H1 (cell line): ENCODE results near the gene ZNF799. TPM values are rescaled to one million over a fixed set of nuclear protein-coding genes. Genes with fewer than 3 reads are reported as not detected.

Source experiments
- CTCF ChIA-PET: fragments of 300-600 bp; sonication (Branson Sonifier 250); formaldehyde crosslinking; loops from one replicate; lab custom pipeline; 2021; ENCODE audit not compliant: partially characterized antibody; lab: Charles Lee
- POLR2A ChIA-PET: fragments of 300-600 bp; sonication (Branson Sonifier 250); formaldehyde crosslinking; loops from one replicate; lab custom pipeline; 2021; ENCODE audit warnings: inconsistent platforms; ENCODE audit not compliant: partially characterized antibody; lab: Charles Lee
- DNase-seq, 2 experiments: peaks; one replicate each; pipeline versions ENCODE4 v3.0.0 to v3.0.0-alpha.2; 2010 to 2022; ENCODE audit warnings: low spot score in 2 of 2, low read depth in 1 of 2, mixed read lengths in 1 of 2
- FAIRE-seq: peaks from 2 replicates; lab custom pipeline; 2011; peaks lifted over from hg19 to GRCh38; lab: Jason Lieb, UNC
- H2AFZ ChIP-seq: 2 replicates; pipeline ENCODE4 v1.8.1; 2012; ENCODE audit warnings: low read length, inconsistent platforms
- H2AK5ac ChIP-seq: 2 replicates; pipeline ENCODE4 v1.6.1; 2013; ENCODE audit warnings: low read depth, low read length
- H2BK120ac ChIP-seq: replicated peaks from 2 replicates; pipeline ENCODE3; 2013; ENCODE audit warnings: low read depth, low read length, inconsistent platforms
- H2BK12ac ChIP-seq: 2 replicates; pipeline ENCODE4 v1.6.1; 2013; ENCODE audit warnings: low read depth, low read length
- H2BK15ac ChIP-seq: 2 replicates; pipeline ENCODE4 v1.6.1; 2013; ENCODE audit warnings: low read length
- H2BK20ac ChIP-seq: 2 replicates; pipeline ENCODE4 v1.6.1; 2013; ENCODE audit warnings: low read length
- H2BK5ac ChIP-seq: 2 replicates; pipeline ENCODE4 v1.6.1; 2013; ENCODE audit warnings: low read depth, low read length
- H3K14ac ChIP-seq: 2 replicates; pipeline ENCODE4 v1.6.1; 2013; ENCODE audit warnings: inconsistent platforms; ENCODE audit not compliant: insufficient read length
- H3K18ac ChIP-seq: 2 replicates; pipeline ENCODE4 v1.6.1; 2013; ENCODE audit warnings: low read length; ENCODE audit errors: extremely low read depth
- H3K23ac ChIP-seq: 2 replicates; pipeline ENCODE4 v1.6.1; 2013; ENCODE audit warnings: inconsistent platforms; ENCODE audit not compliant: insufficient read length
- H3K23me2 ChIP-seq: 2 replicates; pipeline ENCODE4 v1.6.1; 2013; ENCODE audit warnings: low read depth, low read length
- H3K27ac ChIP-seq: 2 replicates; pipeline ENCODE4 v1.6.1; 2011; ENCODE audit warnings: low read depth, low read length, inconsistent platforms
- H3K27me3 ChIP-seq, 4 experiments: replicated peaks in 1 of 4; 1 replicate in 1 of 4; 2 replicates in 3 of 4; pipeline versions ENCODE4 v1.6.1 to v1.8.1; 2011 to 2013; ENCODE audit warnings: low read length in 3 of 4, mild to moderate bottlenecking in 3 of 4, inconsistent platforms in 2 of 4, mixed read lengths in 2 of 4, moderate library complexity in 1 of 4; ENCODE audit not compliant: control insufficient read depth in 3 of 4, insufficient read depth in 3 of 4; ENCODE audit errors: extremely low read depth in 1 of 4
- H3K36me3 ChIP-seq, 4 experiments: 2 replicates each; pipeline versions ENCODE4 v1.6.1 to v1.8.1; 2011 to 2013; ENCODE audit warnings: mild to moderate bottlenecking in 4 of 4, low read length in 3 of 4, moderate library complexity in 2 of 4, control low read depth in 1 of 4, inconsistent platforms in 1 of 4; ENCODE audit not compliant: insufficient read depth in 4 of 4, control insufficient read depth in 2 of 4
- H3K4ac ChIP-seq: replicated peaks from 2 replicates; pipeline ENCODE3; 2013; ENCODE audit warnings: low read length, low read depth, mixed read lengths, inconsistent platforms; ENCODE audit not compliant: insufficient read length
- H3K4me1 ChIP-seq, 4 experiments: replicated peaks in 1 of 4; 1 replicate in 1 of 4; 2 replicates in 3 of 4; pipeline versions ENCODE4 v1.6.1 to v1.8.1; 2011 to 2013; ENCODE audit warnings: low read length in 3 of 4, inconsistent platforms in 2 of 4, mixed read lengths in 1 of 4; ENCODE audit not compliant: insufficient read depth in 4 of 4, control insufficient read depth in 3 of 4
- H3K4me2 ChIP-seq, 2 experiments: 2 replicates each; pipeline versions ENCODE4 v1.6.1 to v1.8.1; 2011 to 2013; ENCODE audit warnings: low read depth in 2 of 2, low read length in 2 of 2, control low read depth in 1 of 2, inconsistent platforms in 1 of 2, mild to moderate bottlenecking in 1 of 2; ENCODE audit not compliant: insufficient read depth in 1 of 2
- H3K4me3 ChIP-seq, 4 experiments: fragments of 200-600, 300-600 bp in 1 of 4; sonication (generic), shearing (Covaris generic), sonication (Bioruptor Twin) in 1 of 4; 2 replicates each; pipeline versions ENCODE4 v1.5.1 to v1.8.1; 2011 to 2016; ENCODE audit warnings: low read length in 4 of 4, low read depth in 3 of 4, control low read depth in 2 of 4, inconsistent platforms in 2 of 4, mild to moderate bottlenecking in 2 of 4, mixed read lengths in 1 of 4, moderate library complexity in 1 of 4; ENCODE audit not compliant: insufficient read depth in 2 of 4; ENCODE audit errors: extremely low read depth in 1 of 4
- H3K56ac ChIP-seq: replicated peaks from 2 replicates; pipeline ENCODE3; 2013; ENCODE audit warnings: low read depth, mild to moderate bottlenecking, mixed read lengths, low read length, inconsistent platforms; ENCODE audit not compliant: insufficient read length
- H3K79me1 ChIP-seq: 2 replicates; pipeline ENCODE4 v1.6.1; 2013; ENCODE audit warnings: low read depth, low read length, control low read depth
- H3K79me2 ChIP-seq, 2 experiments: 2 replicates each; pipeline versions ENCODE4 v1.6.1 to v1.8.1; 2012 to 2013; ENCODE audit warnings: low read length in 2 of 2, mild to moderate bottlenecking in 2 of 2, inconsistent platforms in 1 of 2; ENCODE audit not compliant: insufficient read depth in 2 of 2, control insufficient read depth in 1 of 2
- H3K9ac ChIP-seq, 4 experiments: replicated peaks in 1 of 4; 1 replicate in 1 of 4; 2 replicates in 3 of 4; pipeline versions ENCODE4 v1.6.1 to v1.8.1; 2011 to 2013; ENCODE audit warnings: low read depth in 3 of 4, low read length in 3 of 4, control low read depth in 2 of 4, mild to moderate bottlenecking in 2 of 4, moderate library complexity in 2 of 4, inconsistent platforms in 1 of 4; ENCODE audit errors: extremely low read depth in 1 of 4
- H3K9me3 ChIP-seq, 2 experiments: 2 replicates each; pipeline versions ENCODE4 v1.6.1 to v1.8.1; 2012 to 2013; ENCODE audit warnings: mild to moderate bottlenecking in 2 of 2, moderate library complexity in 2 of 2, control low read depth in 1 of 2, inconsistent platforms in 1 of 2, low read depth in 1 of 2, low read length in 1 of 2, mixed read lengths in 1 of 2; ENCODE audit not compliant: insufficient read depth in 2 of 2
- H4K20me1 ChIP-seq, 2 experiments: replicated peaks in 1 of 2; 2 replicates each; pipeline versions ENCODE3 to v1.8.1; 2011 to 2013; ENCODE audit warnings: inconsistent platforms in 2 of 2, low read length in 2 of 2, mild to moderate bottlenecking in 1 of 2; ENCODE audit not compliant: insufficient read depth in 2 of 2, control insufficient read depth in 1 of 2
- H4K5ac ChIP-seq: 2 replicates; pipeline ENCODE4 v1.6.1; 2013; ENCODE audit warnings: low read length, low read depth, mixed read lengths, inconsistent platforms; ENCODE audit not compliant: insufficient read length
- H4K8ac ChIP-seq: 2 replicates; pipeline ENCODE4 v1.8.0; 2013; ENCODE audit warnings: mild to moderate bottlenecking, moderate library complexity, low read length, inconsistent platforms; ENCODE audit not compliant: insufficient read depth; ENCODE audit errors: extremely low read depth
- H4K91ac ChIP-seq: replicated peaks from 2 replicates; pipeline ENCODE3; 2013; ENCODE audit warnings: low read length, mixed read lengths, inconsistent platforms; ENCODE audit not compliant: insufficient read length
- BCL11A ChIP-seq, 2 experiments: IDR thresholded peaks; one replicate each; pipeline ENCODE4 v1.6.1; 2011; ENCODE audit warnings: low read depth in 2 of 2, low read length in 2 of 2, mild to moderate bottlenecking in 2 of 2
- CBX8 ChIP-seq: fragments of 300-800, 300-1000 bp; sonication (generic); IDR thresholded peaks from 2 replicates; pipeline ENCODE4 v1.7.1; 2016; ENCODE audit warnings: low read depth, low read length, borderline replicate concordance
- HDAC6 ChIP-seq: IDR thresholded peaks from one replicate; pipeline ENCODE4 v1.7.1; 2012; ENCODE audit warnings: low read depth, mild to moderate bottlenecking, inconsistent platforms, low read length, moderate library complexity
- PHF8 ChIP-seq: fragments of 200-600 bp; sonication (generic); conservative IDR thresholded peaks from 2 replicates; pipeline ENCODE4 v1.7.1; 2012; ENCODE audit warnings: low read depth, mild to moderate bottlenecking, inconsistent platforms, low read length, moderate library complexity
- POU5F1 ChIP-seq: IDR thresholded peaks from 2 replicates; pipeline ENCODE4 v1.6.1; 2011; ENCODE audit warnings: low read depth, mild to moderate bottlenecking, low read length, moderate library complexity
- RAD21 ChIP-seq, 2 experiments: IDR thresholded peaks in 1 of 2; conservative IDR thresholded peaks in 1 of 2; 2 replicates each; pipeline ENCODE4 v1.6.1; 2011; ENCODE audit warnings: low read depth in 2 of 2, low read length in 2 of 2, improper control_type of control experiment in 1 of 2, inconsistent platforms in 1 of 2, mild to moderate bottlenecking in 1 of 2, moderate library complexity in 1 of 2
- RNF2 ChIP-seq: fragments of 200-900, 300-1000 bp; sonication (generic); IDR thresholded peaks from 2 replicates; pipeline ENCODE4 v1.7.1; 2016; ENCODE audit warnings: borderline replicate concordance, low read depth, mild to moderate bottlenecking, antibody characterized with exemption, low read length; ENCODE audit not compliant: poor library complexity, severe bottlenecking; ENCODE audit errors: missing control alignments
- SAP30 ChIP-seq: fragments of 300-600 bp; sonication (generic); IDR thresholded peaks from 2 replicates; pipeline ENCODE4 v1.7.1; 2012; ENCODE audit warnings: low read length, moderate library complexity, mild to moderate bottlenecking, inconsistent platforms; ENCODE audit not compliant: insufficient read depth, insufficient replicate concordance
- SIN3A ChIP-seq, 2 experiments: IDR thresholded peaks in 1 of 2; conservative IDR thresholded peaks in 1 of 2; 2 replicates each; pipeline ENCODE4 v1.6.1; 2011 to 2012; ENCODE audit warnings: low read length in 2 of 2, improper control_type of control experiment in 1 of 2, low read depth in 1 of 2, mild to moderate bottlenecking in 1 of 2
- TBP ChIP-seq: IDR thresholded peaks from 2 replicates; pipeline ENCODE4 v1.6.1; 2011; ENCODE audit warnings: low read depth, low read length, improper control_type of control experiment
- TCF12 ChIP-seq: IDR thresholded peaks from 2 replicates; pipeline ENCODE4 v1.6.1; 2011; ENCODE audit warnings: low read depth, mild to moderate bottlenecking, low read length
- WGBS, 2 experiments: shearing (Covaris generic) in 1 of 2; methylation state at CpG; one replicate each; pipeline versions ENCODE4 v1.1.6 to v1.1.7; 2013 to 2015; ENCODE audit warnings: low lambda C conversion rate in 2 of 2, mixed read lengths in 2 of 2, inconsistent platforms in 1 of 2, low coverage in 1 of 2, missing lambda C conversion rate in 1 of 2; ENCODE audit not compliant: insufficient replicate concordance in 2 of 2, insufficient coverage in 1 of 2, insufficient read length in 1 of 2; ENCODE audit errors: extremely low coverage in 1 of 2, missing lambda C conversion rate in 1 of 2; 5-methylcytosine and 5-hydroxymethylcytosine counted together
- polyA plus RNA-seq, 7 experiments: library from polyadenylated mRNA; depleted of rRNA in 3 of 7; stranded (reverse) in 5 of 7; unstranded in 2 of 7; fragments of >200 nt in 5 of 7; fragments of 200-250 nt in 2 of 7; gene quantifications; 1 replicate in 5 of 7; 2 replicates in 1 of 7; 4 replicates in 1 of 7; pipeline versions ENCODE4 v1.2.1 to v1.2.3, GENCODE V29; 2011 to 2013; ENCODE audit warnings: missing spikeins in 2 of 7, mixed read lengths in 2 of 7
- total RNA-seq: library from RNA; stranded (reverse); fragmentation: NEBNext Ultra II Directional; extraction: Animal tissue kit (Norgen Biotek cat#: 25700); gene quantifications from 2 replicates; pipeline ENCODE4 v1.2.1, GENCODE V29; 2021
- TF ChIP-seq, protein P1 (sequence below): IDR thresholded peaks from 2 replicates; pipeline ENCODE4 v1.6.1; 2011; ENCODE audit warnings: low read length, improper control_type of control experiment

The ZNF799 gene
- total and polyA plus RNA-seq, 2 of the 8 experiments (the other 6 are each of a cell fraction or from before 2014, with no cell fraction given), result 1.00 to 4.2 TPM

DNA sequence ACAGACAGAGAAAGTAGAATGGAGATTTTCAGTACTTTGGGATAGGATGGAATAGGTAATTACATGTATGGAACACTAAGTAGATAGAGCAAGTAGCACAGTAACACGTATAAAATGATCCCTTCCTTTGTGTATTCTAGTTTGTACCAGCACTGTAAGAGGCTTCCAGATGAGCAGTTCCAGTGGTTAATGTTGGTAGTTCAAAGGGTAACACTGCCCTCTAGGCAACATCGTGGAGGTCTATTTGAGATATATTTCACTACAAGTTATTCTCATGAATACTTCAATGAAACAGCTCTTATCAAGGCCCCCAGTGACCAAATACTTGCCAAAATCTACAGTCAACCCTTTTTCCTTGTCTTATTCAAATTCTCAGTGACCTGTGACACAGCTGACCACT is 54.2 kb downstream of the ZNF799 start:
- no peak overlapping the region for H3K9ac ChIP-seq
- H3K23ac ChIP-seq, result no peak overlapping the region
- no peak overlapping the region for H2AFZ ChIP-seq
- FAIRE-seq (no peak), DNase-seq (no peak)
- no peak overlapping the region for H4K91ac ChIP-seq
- no peak overlapping the region for H3K56ac ChIP-seq
- H2BK120ac ChIP-seq, result no peak overlapping the region
- no peak overlapping the region for H4K8ac ChIP-seq
- peaks cover 0 to 28% (median 3%) of the 10 kb centered on the region in 4 experiments; a peak in 4 of 8 replicates for H3K36me3 ChIP-seq
- H3K79me2 ChIP-seq, result no peaks in the 10 kb centered on the region
- H3K9me3 ChIP-seq, result peaks cover 48 to 53% of the 10 kb centered on the region in 2 experiments
- no peak overlapping the region for H3K27ac ChIP-seq
- H3K27me3 ChIP-seq, result no peaks in the 10 kb centered on the region
- H3K79me1 ChIP-seq, result no peaks in the 10 kb centered on the region
- no peak overlapping the region for H3K4me3 ChIP-seq
- H2BK5ac ChIP-seq, result no peak overlapping the region
- no peaks in the 10 kb centered on the region for H3K23me2 ChIP-seq
- no peak overlapping the region for H3K4ac ChIP-seq
- ChIA-PET POLR2A (no interaction called here), CTCF (no interaction called here)
- 71% methylated on average over 2 of the region's 2 CpGs; no CpG with 5 or more reads in 1 of the 2 experiments for WGBS, 2 experiments
- H4K20me1 ChIP-seq, result no peaks in the 10 kb centered on the region
- H4K5ac ChIP-seq, result no peak overlapping the region
- H3K18ac ChIP-seq, result no peak overlapping the region
- H2AK5ac ChIP-seq, result no peak overlapping the region
- no peak overlapping the region for H3K14ac ChIP-seq
- no peak overlapping the region for H2BK12ac ChIP-seq
- H2BK15ac ChIP-seq, result no peak overlapping the region
- no peaks in the 10 kb centered on the region for H3K4me1 ChIP-seq
- H2BK20ac ChIP-seq, result no peak overlapping the region
- H3K4me2 ChIP-seq, result no peak overlapping the region
- no peak for TF ChIP-seq SAP30
- no peak for TF ChIP-seq TCF12
- no peak for TF ChIP-seq TBP
- no peak for TF ChIP-seq BCL11A (IDR thresholded peaks at IDR 0.05; ENCODE audit: low read depth in 2 of 2, low read length in 2 of 2)
- no peak for TF ChIP-seq POU5F1
- no peak for TF ChIP-seq PHF8
- no peak for TF ChIP-seq SIN3A (conservative IDR thresholded peaks at IDR 0.05 in 1 of 2, IDR thresholded peaks at IDR 0.05 in 1 of 2; ENCODE audit: low read depth in 1 of 2, low read length in 2 of 2)
- peak; percentile 16 to 34; a peak in 3 of 4 replicates for TF ChIP-seq RAD21 (IDR thresholded peaks at IDR 0.05 in 1 of 2, conservative IDR thresholded peaks at IDR 0.05 in 1 of 2; ENCODE audit: low read depth in 2 of 2, low read length in 2 of 2)
- TF ChIP-seq CBX8, result no peak
- TF ChIP-seq, protein P1, sequence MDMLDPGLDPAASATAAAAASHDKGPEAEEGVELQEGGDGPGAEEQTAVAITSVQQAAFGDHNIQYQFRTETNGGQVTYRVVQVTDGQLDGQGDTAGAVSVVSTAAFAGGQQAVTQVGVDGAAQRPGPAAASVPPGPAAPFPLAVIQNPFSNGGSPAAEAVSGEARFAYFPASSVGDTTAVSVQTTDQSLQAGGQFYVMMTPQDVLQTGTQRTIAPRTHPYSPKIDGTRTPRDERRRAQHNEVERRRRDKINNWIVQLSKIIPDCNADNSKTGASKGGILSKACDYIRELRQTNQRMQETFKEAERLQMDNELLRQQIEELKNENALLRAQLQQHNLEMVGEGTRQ, result no peak
- no peak for TF ChIP-seq RNF2
- no peak for TF ChIP-seq HDAC6
